Loucy (cell line): ENCODE data around the gene FOSL1.

Experiments
- EZH2phosphoT487 ChIP-seq: fragments of 200-600 bp; IDR thresholded peaks from 2 replicates; pipeline ENCODE4 v1.6.1; 2018; ENCODE audit warnings: antibody characterized with exemption, mild to moderate bottlenecking, moderate library complexity, borderline replicate concordance
- TF ChIP-seq, protein P1 (sequence below): fragments of 200-600 bp; sonication (generic); conservative IDR thresholded peaks from 2 replicates; pipeline ENCODE4 v1.5.1; 2014; ENCODE audit warnings: mild to moderate bottlenecking, antibody characterized with exemption, low read length

DNA sequence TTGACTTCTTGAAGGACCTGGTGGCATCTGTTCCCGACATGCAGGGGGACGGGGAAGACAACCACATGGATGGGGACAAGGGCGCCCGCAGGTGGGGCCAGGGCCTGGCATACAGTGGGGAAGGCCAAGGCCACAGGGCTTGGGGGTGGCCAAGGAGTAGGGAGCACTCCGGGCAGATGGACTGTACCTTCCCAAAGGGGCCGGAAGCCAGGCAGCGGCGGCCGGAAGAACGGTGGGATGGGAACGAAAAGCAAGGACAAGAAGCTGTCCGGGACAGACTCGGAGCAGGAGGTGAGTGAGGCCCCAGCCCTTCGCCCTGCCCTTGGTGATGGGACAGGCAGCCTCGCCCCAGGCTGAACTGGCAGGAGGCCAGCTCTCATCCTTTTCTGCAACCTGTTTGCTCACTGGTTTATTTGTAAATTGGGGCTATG lies 20.2 kb upstream of the FOSL1 start:
- TF ChIP-seq, protein P1, sequence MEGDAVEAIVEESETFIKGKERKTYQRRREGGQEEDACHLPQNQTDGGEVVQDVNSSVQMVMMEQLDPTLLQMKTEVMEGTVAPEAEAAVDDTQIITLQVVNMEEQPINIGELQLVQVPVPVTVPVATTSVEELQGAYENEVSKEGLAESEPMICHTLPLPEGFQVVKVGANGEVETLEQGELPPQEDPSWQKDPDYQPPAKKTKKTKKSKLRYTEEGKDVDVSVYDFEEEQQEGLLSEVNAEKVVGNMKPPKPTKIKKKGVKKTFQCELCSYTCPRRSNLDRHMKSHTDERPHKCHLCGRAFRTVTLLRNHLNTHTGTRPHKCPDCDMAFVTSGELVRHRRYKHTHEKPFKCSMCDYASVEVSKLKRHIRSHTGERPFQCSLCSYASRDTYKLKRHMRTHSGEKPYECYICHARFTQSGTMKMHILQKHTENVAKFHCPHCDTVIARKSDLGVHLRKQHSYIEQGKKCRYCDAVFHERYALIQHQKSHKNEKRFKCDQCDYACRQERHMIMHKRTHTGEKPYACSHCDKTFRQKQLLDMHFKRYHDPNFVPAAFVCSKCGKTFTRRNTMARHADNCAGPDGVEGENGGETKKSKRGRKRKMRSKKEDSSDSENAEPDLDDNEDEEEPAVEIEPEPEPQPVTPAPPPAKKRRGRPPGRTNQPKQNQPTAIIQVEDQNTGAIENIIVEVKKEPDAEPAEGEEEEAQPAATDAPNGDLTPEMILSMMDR, result no peak
- no peak for TF ChIP-seq EZH2phosphoT487
